Measurements from ENCODE around the gene RABEP1.

RABEP1 gene

DNA sequence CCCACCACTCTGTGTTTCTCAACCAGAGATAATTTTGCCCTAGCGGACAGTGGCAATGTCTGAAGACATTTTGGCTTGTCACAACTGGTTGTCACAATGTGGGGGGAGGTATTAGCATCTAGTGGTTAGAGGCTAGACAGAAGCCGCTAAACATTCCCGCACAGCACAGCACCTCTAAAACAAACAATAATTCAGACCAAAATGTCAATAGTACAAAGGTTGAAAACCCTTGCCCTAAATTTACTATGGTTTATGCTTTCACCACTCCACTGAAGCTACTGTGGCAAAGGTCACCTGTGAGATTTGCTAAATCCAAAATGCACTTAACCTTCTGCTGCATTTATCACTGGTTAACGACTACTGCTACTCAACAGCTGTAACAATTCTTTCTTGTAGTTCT is 123.3 kb downstream of the RABEP1 start:
- Mint-ChIP-seq H3K27me3 (no peaks in the 10 kb centered on the region), H3K4me3 (no peak overlapping the region), H3K27ac (no peak overlapping the region), H3K4me1 (peaks cover 2% of the 10 kb centered on the region), H3K9me3 (no peaks in the 10 kb centered on the region), H3K36me3 (peaks cover 30% of the 10 kb centered on the region)
- no peak for DNase-seq
- CTCF ChIA-PET = interaction anchor here (1.0 kb wide), 1 partner anchor 34 kb away, joined by 4 read pairs; the partner anchor contains the start of gene C1QBP

GRCh38 chr17:5408186-5408585 is 126.1 kb downstream of the RABEP1 start:
- CTCF ChIA-PET = no interaction called here
- H3K9me3 Mint-ChIP-seq = no peaks in the 10 kb centered on the region
- no peak overlapping the region for H3K27ac Mint-ChIP-seq
- H3K36me3 Mint-ChIP-seq = peaks cover 41% of the 10 kb centered on the region
- H3K4me3 Mint-ChIP-seq = no peak overlapping the region
- no peaks in the 10 kb centered on the region for H3K27me3 Mint-ChIP-seq
- peaks cover 11% of the 10 kb centered on the region for H3K4me1 Mint-ChIP-seq
- no peak for DNase-seq

- Mint-ChIP-seq H3K27ac (no peak overlapping the region), H3K4me1 (peaks cover 16% of the 10 kb centered on the region), H3K36me3 (peaks cover 36% of the 10 kb centered on the region), H3K27me3 (no peaks in the 10 kb centered on the region), H3K9me3 (no peaks in the 10 kb centered on the region), H3K4me3 (no peak overlapping the region)
- DNase-seq = no peak
- CTCF ChIA-PET = no interaction called here
Observed at GRCh38 chr17:5410594-5411272, 128.6 kb downstream of the RABEP1 start.

DNA sequence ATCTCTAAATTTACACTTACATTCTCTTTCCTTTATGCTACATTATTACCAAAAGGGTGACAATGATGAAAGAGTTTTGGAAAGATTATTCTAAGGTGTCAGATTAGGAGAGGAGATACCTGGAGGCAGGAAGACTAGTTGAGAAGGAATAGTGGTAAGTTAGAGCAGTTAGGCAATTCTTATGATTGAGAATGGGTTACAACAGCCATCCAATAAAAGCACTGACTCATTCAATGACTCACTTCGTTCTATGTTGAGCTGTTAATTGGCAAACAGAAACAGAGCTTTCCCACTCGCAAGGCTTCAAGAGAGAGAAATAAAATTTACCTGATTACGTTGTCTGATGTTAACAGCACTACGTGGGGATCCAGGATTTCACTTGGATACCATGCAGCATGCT is 131.6 kb downstream of the RABEP1 start:
- no peak for DNase-seq
- Mint-ChIP-seq H3K4me1 (peaks cover 34% of the 10 kb centered on the region), H3K4me3 (no peak overlapping the region), H3K9me3 (no peaks in the 10 kb centered on the region), H3K27ac (no peak overlapping the region), H3K36me3 (peaks cover 44% of the 10 kb centered on the region), H3K27me3 (no peaks in the 10 kb centered on the region)
- CTCF ChIA-PET = no interaction called here

- CTCF ChIA-PET = no interaction called here
- H3K4me3 Mint-ChIP-seq = peak overlapping the region; percentile 96
- peaks cover 49% of the 10 kb centered on the region for H3K4me1 Mint-ChIP-seq
- no peaks in the 10 kb centered on the region for H3K9me3 Mint-ChIP-seq
- peak overlapping the region; percentile 19 for H3K27ac Mint-ChIP-seq
- DNase-seq = no peak
- H3K36me3 Mint-ChIP-seq = peaks cover 41% of the 10 kb centered on the region
- peaks cover 4% of the 10 kb centered on the region for H3K27me3 Mint-ChIP-seq
Observed at GRCh38 chr17:5416901-5417300, 134.8 kb downstream of the RABEP1 start.

DNA sequence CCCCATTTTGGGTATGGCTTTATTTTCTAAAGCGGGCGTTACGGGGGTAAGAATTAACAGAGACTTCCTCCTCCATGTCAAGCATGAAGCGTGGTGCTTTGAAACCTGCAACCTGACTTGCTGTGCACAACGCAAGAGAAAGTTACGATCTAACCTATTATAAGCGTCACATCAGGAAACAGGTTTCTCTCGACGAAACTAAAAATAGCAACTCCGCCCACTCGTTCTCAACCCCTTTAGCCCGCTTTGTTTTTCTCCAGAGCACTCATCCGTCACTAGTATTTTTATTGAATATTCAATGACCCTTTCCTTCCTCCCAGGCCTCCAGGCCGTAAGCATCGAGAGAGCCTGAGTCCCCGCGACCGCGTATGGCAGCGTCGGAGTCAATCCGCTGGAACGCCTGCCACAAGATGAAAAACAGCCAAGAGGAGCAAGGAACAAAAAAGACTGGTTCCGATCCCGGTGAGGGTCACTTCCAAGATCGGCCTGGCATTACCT is 136.8 kb downstream of the RABEP1 start:
- Mint-ChIP-seq H3K27ac (peak overlapping the region; percentile 99), H3K9me3 (no peaks in the 10 kb centered on the region), H3K36me3 (peaks cover 28% of the 10 kb centered on the region), H3K4me3 (peak overlapping the region; percentile 96), H3K4me1 (peaks cover 47% of the 10 kb centered on the region), H3K27me3 (peaks cover 4% of the 10 kb centered on the region)
- DNase-seq = peak; percentile 77
- CTCF ChIA-PET = interaction anchor here (1.1 kb wide), 1 partner anchor 20 kb away, joined by 4 read pairs; the partner anchor contains the start of gene C1QBP

DNA sequence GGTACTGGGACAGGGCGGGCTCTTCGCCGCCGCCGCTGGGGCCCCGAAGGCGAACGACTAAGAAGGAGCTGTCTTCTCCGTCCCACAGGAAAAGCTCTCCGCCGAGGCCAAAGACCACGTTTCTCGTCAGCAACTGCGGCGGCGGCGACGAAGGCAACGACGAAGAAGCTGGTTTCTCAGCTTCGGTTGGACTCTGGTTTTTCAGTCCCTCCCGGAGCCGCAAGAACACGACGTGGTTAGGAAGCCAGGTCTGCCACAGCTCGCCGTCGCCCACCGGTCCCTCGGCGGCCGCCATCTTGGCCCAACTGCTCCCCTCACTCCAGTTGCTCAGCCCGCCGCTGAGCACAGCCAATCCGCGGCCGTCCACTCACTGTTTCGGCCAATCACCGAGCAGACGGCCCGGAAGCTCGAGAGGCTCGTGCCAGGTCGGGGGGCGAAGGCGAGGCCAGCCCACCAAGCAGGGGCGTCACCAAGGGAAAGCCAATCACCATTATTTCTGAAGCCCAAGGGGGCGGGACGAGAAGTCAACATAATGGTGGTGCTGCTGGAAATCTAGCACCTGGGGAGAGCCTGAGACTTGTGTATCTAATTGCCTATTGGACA is 137.4 kb downstream of the RABEP1 start, which contains the start of gene NUP88:
TSS of gene NUP88 (minus strand) at position 307 of the 603 bp plus-strand sequence. CDS start at position 295, 12 bp downstream.
- Mint-ChIP-seq H3K36me3 (peaks cover 30% of the 10 kb centered on the region), H3K27me3 (peaks cover 4% of the 10 kb centered on the region), H3K4me3 (peak within 1 kb of the TSS; percentile 96), H3K9me3 (no peaks in the 10 kb centered on the region), H3K4me1 (peaks cover 47% of the 10 kb centered on the region), H3K27ac (peak within 1 kb of the TSS; percentile 99)
- CTCF ChIA-PET = interaction anchor here (1.1 kb wide), 1 partner anchor 20 kb away, joined by 4 read pairs; the partner anchor contains the start of gene C1QBP
- DNase-seq = peak; percentile 98

DNA sequence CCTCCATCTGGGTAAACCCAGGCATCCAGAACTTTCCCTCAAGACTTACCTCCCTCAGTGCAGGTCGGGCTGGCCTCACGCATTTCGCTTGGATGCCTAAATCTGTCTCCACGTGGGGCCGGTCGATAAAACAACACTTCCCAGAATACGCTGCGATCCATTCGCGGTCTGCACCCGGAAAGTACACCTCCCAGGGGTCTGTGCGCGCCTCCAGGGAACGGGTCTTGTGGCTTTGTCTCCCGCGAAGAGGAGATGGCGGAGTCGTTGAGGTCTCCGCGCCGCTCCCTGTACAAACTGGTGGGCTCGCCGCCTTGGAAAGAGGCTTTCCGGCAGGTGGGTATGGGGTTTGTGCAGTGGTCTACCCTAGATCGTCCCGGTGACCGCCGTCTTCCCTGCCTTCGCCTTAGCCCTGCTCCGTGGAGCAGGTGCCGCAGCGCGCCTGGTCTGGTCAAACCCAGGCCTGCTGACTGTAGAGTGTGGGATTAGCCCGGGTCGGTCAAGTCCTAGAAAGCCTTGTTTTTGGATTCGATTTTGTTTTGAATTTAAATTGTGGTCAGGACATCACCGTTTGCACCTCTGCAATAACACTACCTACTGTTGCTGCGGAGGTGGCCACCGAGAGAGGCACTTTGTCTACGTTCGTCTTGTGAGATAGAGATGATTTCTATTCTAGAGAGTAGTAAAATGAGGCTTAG is 138.0 kb downstream of the RABEP1 start, which contains the start of gene RPAIN:
TSS of gene RPAIN (plus strand) at position 224 of the 695 bp plus-strand sequence. CDS start at position 253, 29 bp downstream.
- H3K27me3 Mint-ChIP-seq = peaks cover 4% of the 10 kb centered on the region
- peak within 1 kb of the TSS; percentile 99 for H3K27ac Mint-ChIP-seq
- H3K9me3 Mint-ChIP-seq = no peaks in the 10 kb centered on the region
- peak; percentile 93 for DNase-seq
- H3K36me3 Mint-ChIP-seq = peaks cover 33% of the 10 kb centered on the region
- CTCF ChIA-PET = interaction anchor here (1.1 kb wide), 1 partner anchor 19 kb away, joined by 4 read pairs; the partner anchor contains the start of gene C1QBP
- peaks cover 50% of the 10 kb centered on the region for H3K4me1 Mint-ChIP-seq
- H3K4me3 Mint-ChIP-seq = peak within 1 kb of the TSS; percentile 96

- Mint-ChIP-seq H3K9me3 (no peaks in the 10 kb centered on the region), H3K4me3 (no peak overlapping the region), H3K36me3 (peaks cover 40% of the 10 kb centered on the region), H3K27ac (no peak overlapping the region), H3K4me1 (peaks cover 38% of the 10 kb centered on the region), H3K27me3 (peaks cover 4% of the 10 kb centered on the region)
- no peak for DNase-seq
- CTCF ChIA-PET = interaction anchor here (1.0 kb wide), 1 partner anchor 17 kb away, joined by 4 read pairs; no protein-coding TSS in a partner anchor
Observed at GRCh38 chr17:5422505-5422904, 140.4 kb downstream of the RABEP1 start.

GRCh38 chr17:5424909-5425308 is 142.8 kb downstream of the RABEP1 start:
- H3K4me3 Mint-ChIP-seq = no peak overlapping the region
- CTCF ChIA-PET = no interaction called here
- no peak for DNase-seq
- no peaks in the 10 kb centered on the region for H3K27me3 Mint-ChIP-seq
- no peak overlapping the region for H3K27ac Mint-ChIP-seq
- H3K4me1 Mint-ChIP-seq = peaks cover 30% of the 10 kb centered on the region
- H3K36me3 Mint-ChIP-seq = peaks cover 48% of the 10 kb centered on the region
- H3K9me3 Mint-ChIP-seq = no peaks in the 10 kb centered on the region

DNA sequence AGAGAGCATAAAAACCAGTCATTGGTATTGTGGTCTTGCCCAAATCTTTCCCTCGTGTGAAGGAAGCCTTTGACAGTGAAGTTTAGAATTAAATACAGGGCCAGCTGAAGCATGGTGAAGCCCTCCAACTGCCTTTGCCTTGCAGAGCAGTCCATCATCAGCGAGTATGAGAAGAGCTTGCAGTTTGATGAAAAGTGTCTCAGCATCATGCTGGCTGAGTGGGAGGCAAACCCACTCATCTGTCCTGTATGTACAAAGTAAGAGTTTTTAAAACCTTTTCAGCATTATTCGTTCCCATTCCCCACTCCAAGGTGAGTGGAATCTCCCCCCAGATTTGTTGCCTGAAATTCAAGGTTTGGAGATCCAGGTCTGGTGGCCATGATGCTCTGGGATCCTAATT is 143.7 kb downstream of the RABEP1 start:
- Mint-ChIP-seq H3K4me1 (peaks cover 27% of the 10 kb centered on the region), H3K36me3 (peaks cover 49% of the 10 kb centered on the region), H3K9me3 (no peaks in the 10 kb centered on the region), H3K4me3 (no peak overlapping the region), H3K27ac (no peak overlapping the region), H3K27me3 (no peaks in the 10 kb centered on the region)
- DNase-seq = no peak
- CTCF ChIA-PET = no interaction called here

- peaks cover 60% of the 10 kb centered on the region for H3K36me3 Mint-ChIP-seq
- no peak overlapping the region for H3K27ac Mint-ChIP-seq
- no peak for DNase-seq
- CTCF ChIA-PET = interaction anchor here (1.0 kb wide), 2 partner anchors 8 to 10 kb away, joined by 3 to 4 read pairs; partner anchors contain the start of gene C1QBP
- peaks cover 5% of the 10 kb centered on the region for H3K4me1 Mint-ChIP-seq
- H3K9me3 Mint-ChIP-seq = no peaks in the 10 kb centered on the region
- H3K27me3 Mint-ChIP-seq = no peaks in the 10 kb centered on the region
- no peak overlapping the region for H3K4me3 Mint-ChIP-seq
Observed at GRCh38 chr17:5429191-5429887, 147.3 kb downstream of the RABEP1 start.

- Mint-ChIP-seq H3K4me1 (peaks cover 9% of the 10 kb centered on the region), H3K36me3 (peaks cover 63% of the 10 kb centered on the region), H3K9me3 (no peaks in the 10 kb centered on the region), H3K4me3 (no peak overlapping the region), H3K27me3 (no peaks in the 10 kb centered on the region), H3K27ac (peak overlapping the region; percentile 60)
- DNase-seq = no peak
- CTCF ChIA-PET = interaction anchor here (2.8 kb wide), 1 partner anchor 10 kb away, joined by 11 read pairs; the partner anchor contains the start of gene C1QBP
Observed at GRCh38 chr17:5430413-5430999, 148.4 kb downstream of the RABEP1 start.

Measured in activated naive CD4-positive, alpha-beta T cell treated with anti-CD3 and anti-CD28 coated beads, Interleukin-2, amount 10 ng/mL, durations not matched to agents 7 days and 5 days (primary cell).